Astrocyte of the cerebellum (primary cell): ENCODE results near the gene ECM2.
A peak's percentile ranks its signal among the peaks of the same experiment; 100 is the strongest.

Experiments
- DNase-seq: peaks from one replicate; pipeline ENCODE4 v3.0.0-alpha.2; 2011; ENCODE audit warnings: low read depth
- H3K4me3 ChIP-seq: 2 replicates; pipeline ENCODE4 v1.5.1; 2011; ENCODE audit warnings: mild to moderate bottlenecking, low read depth, low read length, moderate library complexity
- in situ Hi-C: cut with HindIII; loops from 2 replicates; pipeline ENCODE4 v1.10.0; 2017; ENCODE audit warnings: low sequenced_read_pairs
- TF ChIP-seq, protein P1 (sequence below): IDR thresholded peaks from 2 replicates; pipeline ENCODE4 v1.5.1; 2012; ENCODE audit warnings: low read length, low read depth, moderate library complexity, mild to moderate bottlenecking; ENCODE audit errors: missing control alignments

ECM2 gene

DNA sequence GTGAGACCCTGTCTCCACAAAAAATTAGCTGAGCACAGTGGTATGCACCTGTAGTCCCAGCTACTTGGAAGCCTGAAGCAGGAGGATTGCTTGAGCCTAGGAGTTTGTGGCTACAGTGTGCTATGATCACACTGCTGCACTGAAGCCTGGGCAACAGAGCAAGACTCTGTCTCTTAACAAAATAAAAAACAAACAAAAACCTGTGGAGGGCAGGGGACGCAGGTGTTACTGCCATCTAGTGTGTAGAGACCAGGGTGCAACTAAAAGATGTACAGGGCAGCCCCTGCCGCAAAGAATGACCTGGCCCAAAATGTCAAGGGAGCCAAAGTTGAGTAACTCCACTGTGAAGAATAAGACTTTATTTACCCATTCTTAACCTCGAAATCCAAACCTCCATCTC is 80.6 kb downstream of the ECM2 start:
- no peak for DNase-seq
- in situ Hi-C loops: no loop called here
- TF ChIP-seq, protein P1, sequence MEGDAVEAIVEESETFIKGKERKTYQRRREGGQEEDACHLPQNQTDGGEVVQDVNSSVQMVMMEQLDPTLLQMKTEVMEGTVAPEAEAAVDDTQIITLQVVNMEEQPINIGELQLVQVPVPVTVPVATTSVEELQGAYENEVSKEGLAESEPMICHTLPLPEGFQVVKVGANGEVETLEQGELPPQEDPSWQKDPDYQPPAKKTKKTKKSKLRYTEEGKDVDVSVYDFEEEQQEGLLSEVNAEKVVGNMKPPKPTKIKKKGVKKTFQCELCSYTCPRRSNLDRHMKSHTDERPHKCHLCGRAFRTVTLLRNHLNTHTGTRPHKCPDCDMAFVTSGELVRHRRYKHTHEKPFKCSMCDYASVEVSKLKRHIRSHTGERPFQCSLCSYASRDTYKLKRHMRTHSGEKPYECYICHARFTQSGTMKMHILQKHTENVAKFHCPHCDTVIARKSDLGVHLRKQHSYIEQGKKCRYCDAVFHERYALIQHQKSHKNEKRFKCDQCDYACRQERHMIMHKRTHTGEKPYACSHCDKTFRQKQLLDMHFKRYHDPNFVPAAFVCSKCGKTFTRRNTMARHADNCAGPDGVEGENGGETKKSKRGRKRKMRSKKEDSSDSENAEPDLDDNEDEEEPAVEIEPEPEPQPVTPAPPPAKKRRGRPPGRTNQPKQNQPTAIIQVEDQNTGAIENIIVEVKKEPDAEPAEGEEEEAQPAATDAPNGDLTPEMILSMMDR: peak; percentile 30
- no peak overlapping the region for H3K4me3 ChIP-seq

DNA sequence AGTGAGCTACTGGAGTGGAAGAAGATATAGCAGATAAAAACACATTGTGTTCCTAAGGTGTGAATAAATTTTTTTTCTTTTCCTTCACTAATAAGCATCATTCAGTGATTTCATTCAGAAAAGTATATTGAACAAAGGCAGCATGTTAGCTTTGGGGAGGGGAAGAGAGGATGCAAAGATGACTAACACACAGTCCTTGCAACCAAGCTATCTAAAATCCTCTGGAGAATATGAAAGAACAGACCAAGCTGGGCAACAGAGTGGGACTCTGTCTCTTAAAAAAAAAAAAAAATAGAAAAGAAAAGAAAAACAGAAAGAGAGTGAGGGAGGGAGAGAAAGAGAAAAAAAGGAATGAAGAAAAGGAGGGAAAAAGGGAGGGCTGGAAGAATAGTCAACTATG is 89.3 kb downstream of the ECM2 start:
- in situ Hi-C loops: no loop called here
- TF ChIP-seq, protein P1: no peak
- DNase-seq: no peak
- H3K4me3 ChIP-seq: no peak overlapping the region
